ENCODE results near the gene GARS1. TPM values are rescaled to one million over a fixed set of nuclear protein-coding genes. Genes with fewer than 3 reads are reported as not detected.

GARS1 gene
- total RNA-seq, 1 donor from 2014 or later = 517 TPM

DNA sequence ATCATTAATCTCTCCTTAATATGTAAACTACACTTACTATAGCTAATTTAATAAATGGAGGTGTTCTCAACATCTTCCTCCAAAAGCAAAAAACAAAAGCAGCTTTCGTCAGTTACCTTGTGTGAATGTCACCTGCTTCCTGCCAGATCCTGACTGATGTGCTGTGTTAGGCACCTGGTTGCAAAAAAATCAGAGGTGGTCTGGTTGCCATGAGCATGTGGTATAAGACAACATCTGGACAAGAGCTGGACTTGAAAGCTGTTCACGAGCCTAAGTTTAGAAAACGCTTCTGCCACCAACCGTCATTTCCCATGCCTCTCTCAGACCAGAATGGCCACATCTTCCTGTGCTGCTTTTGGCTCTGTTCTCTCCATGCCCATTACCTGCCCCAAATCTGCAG, 48.1 kb upstream of the GARS1 start:
- H3K4me3 ChIP-seq (ENCODE audit: insufficient read depth, low read depth, low read length) = no peak overlapping the region
- Mint-ChIP-seq H3K4me1 (ENCODE audit: low read depth, unreplicated experiment) (peaks cover 12% of the 10 kb centered on the region), H3K27ac (ENCODE audit: unreplicated experiment) (no peak overlapping the region), H3K27me3 (ENCODE audit: low read depth, unreplicated experiment) (no peaks in the 10 kb centered on the region), H3K36me3 (ENCODE audit: low read depth, unreplicated experiment) (peaks cover 17% of the 10 kb centered on the region), H3K9me3 (ENCODE audit: unreplicated experiment) (no peaks in the 10 kb centered on the region), H3K4me3 (ENCODE audit: unreplicated experiment) (no peak overlapping the region)
- H3K4me1 ChIP-seq (ENCODE audit: insufficient read depth, low read length) = peaks cover 11% of the 10 kb centered on the region
- H2AFZ ChIP-seq (ENCODE audit: low read depth, low read length) = no peak overlapping the region
- H3K79me2 ChIP-seq (ENCODE audit: insufficient read depth, low read length) = no peaks in the 10 kb centered on the region
- H3K9me3 ChIP-seq (ENCODE audit: insufficient read depth, low read depth, low read length) = no peaks in the 10 kb centered on the region
- H3K9ac ChIP-seq (ENCODE audit: low read length) = no peak overlapping the region
- H3K4me2 ChIP-seq (ENCODE audit: low read length) = no peak overlapping the region
- no peaks in the 10 kb centered on the region for H4K20me1 ChIP-seq (ENCODE audit: insufficient read depth, low read length)
- H3K27ac ChIP-seq (ENCODE audit: low read depth, low read length) = no peak overlapping the region
- H3K36me3 ChIP-seq (ENCODE audit: insufficient read depth, low read length) = no peaks in the 10 kb centered on the region
- TF ChIP-seq, protein P1, sequence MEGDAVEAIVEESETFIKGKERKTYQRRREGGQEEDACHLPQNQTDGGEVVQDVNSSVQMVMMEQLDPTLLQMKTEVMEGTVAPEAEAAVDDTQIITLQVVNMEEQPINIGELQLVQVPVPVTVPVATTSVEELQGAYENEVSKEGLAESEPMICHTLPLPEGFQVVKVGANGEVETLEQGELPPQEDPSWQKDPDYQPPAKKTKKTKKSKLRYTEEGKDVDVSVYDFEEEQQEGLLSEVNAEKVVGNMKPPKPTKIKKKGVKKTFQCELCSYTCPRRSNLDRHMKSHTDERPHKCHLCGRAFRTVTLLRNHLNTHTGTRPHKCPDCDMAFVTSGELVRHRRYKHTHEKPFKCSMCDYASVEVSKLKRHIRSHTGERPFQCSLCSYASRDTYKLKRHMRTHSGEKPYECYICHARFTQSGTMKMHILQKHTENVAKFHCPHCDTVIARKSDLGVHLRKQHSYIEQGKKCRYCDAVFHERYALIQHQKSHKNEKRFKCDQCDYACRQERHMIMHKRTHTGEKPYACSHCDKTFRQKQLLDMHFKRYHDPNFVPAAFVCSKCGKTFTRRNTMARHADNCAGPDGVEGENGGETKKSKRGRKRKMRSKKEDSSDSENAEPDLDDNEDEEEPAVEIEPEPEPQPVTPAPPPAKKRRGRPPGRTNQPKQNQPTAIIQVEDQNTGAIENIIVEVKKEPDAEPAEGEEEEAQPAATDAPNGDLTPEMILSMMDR (IDR thresholded peaks at IDR 0.05; ENCODE audit: insufficient read depth, low read depth, low read length) = no peak
- TF ChIP-seq EZH2 (IDR thresholded peaks at IDR 0.05; ENCODE audit: insufficient read depth, low read length) = no peak
- no peak for DNase-seq (ENCODE audit: low read depth)
- no peaks in the 10 kb centered on the region for H3K27me3 ChIP-seq (ENCODE audit: insufficient read depth, low read length)
- FAIRE-seq = no peak

DNA sequence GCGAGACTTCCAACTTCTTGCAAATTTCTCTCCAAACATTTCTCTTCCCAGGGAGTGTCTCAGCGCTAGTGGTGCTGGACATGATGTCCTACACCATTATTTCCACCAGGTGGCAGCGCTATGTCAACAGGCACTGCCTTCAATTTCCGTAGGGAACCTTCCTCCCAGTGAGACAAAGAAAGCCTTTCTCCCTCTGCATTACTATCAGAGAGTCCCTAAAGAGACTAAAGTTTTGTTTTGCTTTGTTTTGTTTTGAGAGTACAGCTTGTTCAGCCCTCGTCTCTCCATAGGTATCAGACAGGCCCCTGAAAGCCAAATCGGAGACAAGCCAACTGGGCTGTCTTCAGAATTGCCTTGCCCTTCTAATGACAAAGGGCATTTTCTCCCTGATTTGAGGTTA, 45.8 kb upstream of the GARS1 start:
- H2AFZ ChIP-seq (ENCODE audit: low read depth, low read length) = peak overlapping the region; percentile 26
- H3K9ac ChIP-seq (ENCODE audit: low read length) = no peak overlapping the region
- H3K4me2 ChIP-seq (ENCODE audit: low read length) = no peak overlapping the region
- H4K20me1 ChIP-seq (ENCODE audit: insufficient read depth, low read length) = no peaks in the 10 kb centered on the region
- no peaks in the 10 kb centered on the region for H3K79me2 ChIP-seq (ENCODE audit: insufficient read depth, low read length)
- H3K9me3 ChIP-seq (ENCODE audit: insufficient read depth, low read depth, low read length) = no peaks in the 10 kb centered on the region
- H3K4me1 ChIP-seq (ENCODE audit: insufficient read depth, low read length) = peaks cover 14% of the 10 kb centered on the region
- H3K27ac ChIP-seq (ENCODE audit: low read depth, low read length) = no peak overlapping the region
- peak overlapping the region; percentile 30 for H3K27ac Mint-ChIP-seq (ENCODE audit: unreplicated experiment)
- H3K4me3 ChIP-seq (ENCODE audit: insufficient read depth, low read depth, low read length) = no peak overlapping the region
- no peaks in the 10 kb centered on the region for H3K27me3 Mint-ChIP-seq (ENCODE audit: low read depth, unreplicated experiment)
- FAIRE-seq (peak; percentile 17), DNase-seq (ENCODE audit: low read depth) (peak; percentile 53)
- no peaks in the 10 kb centered on the region for H3K27me3 ChIP-seq (ENCODE audit: insufficient read depth, low read length)
- peaks cover 15% of the 10 kb centered on the region for H3K4me1 Mint-ChIP-seq (ENCODE audit: low read depth, unreplicated experiment)
- no peak overlapping the region for H3K4me3 Mint-ChIP-seq (ENCODE audit: unreplicated experiment)
- H3K36me3 ChIP-seq (ENCODE audit: insufficient read depth, low read length) = no peaks in the 10 kb centered on the region
- TF ChIP-seq, protein P1 (IDR thresholded peaks at IDR 0.05; ENCODE audit: insufficient read depth, low read depth, low read length) = peak; percentile 91
- TF ChIP-seq EZH2 (IDR thresholded peaks at IDR 0.05; ENCODE audit: insufficient read depth, low read length) = no peak
- no peaks in the 10 kb centered on the region for H3K9me3 Mint-ChIP-seq (ENCODE audit: unreplicated experiment)
- peaks cover 22% of the 10 kb centered on the region for H3K36me3 Mint-ChIP-seq (ENCODE audit: low read depth, unreplicated experiment)

DNA sequence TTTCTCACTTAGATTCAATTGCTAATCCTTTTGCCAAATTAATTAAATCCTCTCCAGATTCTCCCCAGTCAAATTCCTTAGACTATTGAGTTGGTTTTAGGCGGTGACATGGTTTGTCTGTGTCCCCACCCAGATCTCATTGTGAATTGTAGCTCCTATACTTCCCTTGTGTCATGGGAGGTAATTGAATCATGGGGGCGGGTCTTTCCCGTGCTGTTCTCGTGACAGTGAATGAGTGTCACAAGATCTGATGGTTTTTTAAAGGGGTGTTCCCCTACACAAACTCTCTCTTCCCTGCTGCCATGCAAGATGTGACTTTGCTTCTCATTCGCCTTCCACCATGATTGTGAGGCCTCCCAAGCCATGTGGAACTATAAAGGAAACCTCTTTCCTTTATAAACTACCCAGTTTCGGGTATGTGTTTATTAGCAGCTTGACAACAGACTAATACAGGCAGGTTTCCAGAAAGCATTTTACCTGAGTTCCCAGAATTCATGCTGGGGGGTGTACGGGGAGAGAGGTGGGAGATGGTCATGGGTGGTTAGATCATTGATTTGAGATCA, 44.7 kb upstream of the GARS1 start:
- Histone ChIP-seq H3K9me3 (ENCODE audit: insufficient read depth, low read depth, low read length) (no peaks in the 10 kb centered on the region), H4K20me1 (ENCODE audit: insufficient read depth, low read length) (no peaks in the 10 kb centered on the region), H3K4me1 (ENCODE audit: insufficient read depth, low read length) (peaks cover 12% of the 10 kb centered on the region), H3K36me3 (ENCODE audit: insufficient read depth, low read length) (no peaks in the 10 kb centered on the region), H3K27me3 (ENCODE audit: insufficient read depth, low read length) (no peaks in the 10 kb centered on the region), H3K4me2 (ENCODE audit: low read length) (no peak overlapping the region), H2AFZ (ENCODE audit: low read depth, low read length) (no peak overlapping the region), H3K79me2 (ENCODE audit: insufficient read depth, low read length) (no peaks in the 10 kb centered on the region), H3K27ac (ENCODE audit: low read depth, low read length) (no peak overlapping the region), H3K4me3 (ENCODE audit: insufficient read depth, low read depth, low read length) (no peak overlapping the region), H3K9ac (ENCODE audit: low read length) (no peak overlapping the region)
- DNase-seq (ENCODE audit: low read depth) (no peak), FAIRE-seq (no peak)
- Mint-ChIP-seq H3K27ac (ENCODE audit: unreplicated experiment) (no peak overlapping the region), H3K27me3 (ENCODE audit: low read depth, unreplicated experiment) (no peaks in the 10 kb centered on the region), H3K9me3 (ENCODE audit: unreplicated experiment) (no peaks in the 10 kb centered on the region), H3K4me3 (ENCODE audit: unreplicated experiment) (no peak overlapping the region), H3K36me3 (ENCODE audit: low read depth, unreplicated experiment) (peaks cover 24% of the 10 kb centered on the region), H3K4me1 (ENCODE audit: low read depth, unreplicated experiment) (peaks cover 15% of the 10 kb centered on the region)
- no peak for TF ChIP-seq EZH2 (IDR thresholded peaks at IDR 0.05; ENCODE audit: insufficient read depth, low read length)
- TF ChIP-seq, protein P1 (IDR thresholded peaks at IDR 0.05; ENCODE audit: insufficient read depth, low read depth, low read length) = no peak
